ENCODE measurements around the gene TH. TPM values are rescaled to one million over a fixed set of nuclear protein-coding genes. Genes with fewer than 3 reads are reported as not detected.

TH gene
- polyA plus RNA-seq, 1 of the 3 experiments (the other 2 are of a cell fraction): not detected

GRCh38 chr11:2151500-2152257 lies 19.9 kb downstream of the TH start:
- POLR2A ChIA-PET: interaction anchor here (1.0 to 2.2 kb wide), 5 partner anchors 196 to 498 kb away, joined by 4 to 11 read pairs (median 7); no protein-coding TSS in a partner anchor
- 4% methylated on average over 15 of the region's 22 CpGs for WGBS (ENCODE audit: low lambda C conversion rate)
- Histone ChIP-seq H3K4me3 (ENCODE audit: low read depth in 2 of 2, low read length in 1 of 2) (peak overlapping the region in 1 of 2 experiments; percentile 5; a peak in 1 of 4 replicates), H3K9ac (no peak overlapping the region), H3K4me1 (ENCODE audit: control insufficient read depth in 1 of 2, insufficient read depth in 2 of 2, low read depth in 1 of 2, low read length in 1 of 2) (peaks cover 0 to 21% of the 10 kb centered on the region in 2 experiments; a peak in 1 of 4 replicates), H3K27me3 (ENCODE audit: insufficient read depth) (peaks cover 28% of the 10 kb centered on the region), H3K9me2 (no peaks in the 10 kb centered on the region), H3K79me2 (ENCODE audit: insufficient read depth) (no peaks in the 10 kb centered on the region), H3F3A (replicated peaks; ENCODE audit: insufficient read depth) (no peaks in the 10 kb centered on the region), H3K36me3 (replicated peaks in 1 of 2; ENCODE audit: control insufficient read depth in 1 of 2, insufficient read depth in 2 of 2, low read length in 1 of 2) (no peaks in the 10 kb centered on the region), H3K9me3 (no peaks in the 10 kb centered on the region), H4K20me1 (ENCODE audit: insufficient read depth) (0 out of 2 replicates have a peak, but pooled peaks cover 3% of the 10 kb centered on the region), H2AFZ (ENCODE audit: low read depth) (no peak overlapping the region), H3K27ac (ENCODE audit: low read depth in 2 of 2, low read length in 1 of 2) (peak overlapping the region in 1 of 2 experiments; percentile 4; a peak in 1 of 4 replicates), H3K4me2 (peak overlapping the region; percentile 25; the same call in 1 of the 2 replicates)
- peak; percentile 90 for DNase-seq
- CTCF ChIA-PET: interaction anchor here (0.6 to 25.3 kb wide), 98 partner anchors 8 to 578 kb away, joined by 3 to 1098 read pairs (median 6); partner anchors contain the start of genes CTSD, IGF2, INS and KRTAP5-6
- TF ChIP-seq FOXJ3 (CRISPR knock-in tag; IDR thresholded peaks at IDR 0.05): no peak
- no peak for TF ChIP-seq SIN3A (IDR thresholded peaks at IDR 0.05; ENCODE audit: borderline replicate concordance, low read depth, low read length)
- no peak for TF ChIP-seq FOSL2 (IDR thresholded peaks at IDR 0.05; ENCODE audit: borderline replicate concordance, low read depth)
- no peak for TF ChIP-seq CHD2 (IDR thresholded peaks at IDR 0.05; ENCODE audit: low read length, partially characterized antibody)
- TF ChIP-seq EP300 (IDR thresholded peaks at IDR 0.05; ENCODE audit: borderline replicate concordance in 1 of 2, low read depth in 1 of 2, low read length in 1 of 2): no peak
- peak; percentile 85 for TF ChIP-seq RAD21 (IDR thresholded peaks at IDR 0.05; ENCODE audit: low read length)
- TF ChIP-seq RCOR1 (IDR thresholded peaks at IDR 0.05; ENCODE audit: low read length): no peak
- TF ChIP-seq RFX5 (IDR thresholded peaks at IDR 0.05; ENCODE audit: low read length): no peak
- TF ChIP-seq REST (IDR thresholded peaks at IDR 0.05; ENCODE audit: low read depth, low read length): no peak
- TF ChIP-seq TAF1 (IDR thresholded peaks at IDR 0.05; ENCODE audit: borderline replicate concordance, low read depth, low read length): no peak
- no peak for TF ChIP-seq TCF12 (IDR thresholded peaks at IDR 0.05)
- peak; percentile 81 for TF ChIP-seq SMC3 (IDR thresholded peaks at IDR 0.05; ENCODE audit: low read depth, low read length)
- TF ChIP-seq MXI1 (IDR thresholded peaks at IDR 0.05; ENCODE audit: low read depth, low read length): no peak
- no peak for TF ChIP-seq NFIC (IDR thresholded peaks at IDR 0.05; ENCODE audit: borderline replicate concordance)
- TF ChIP-seq NRF1 (IDR thresholded peaks at IDR 0.05; ENCODE audit: low read depth, low read length): no peak
- TF ChIP-seq IRF3 (IDR thresholded peaks at IDR 0.05; ENCODE audit: low read depth, low read length): no peak
- no peak for TF ChIP-seq YY1 (IDR thresholded peaks at IDR 0.05; ENCODE audit: low read depth)
- TF ChIP-seq CTCF (IDR thresholded peaks at IDR 0.05): peak; percentile 70
- no peak for TF ChIP-seq RXRA (IDR thresholded peaks at IDR 0.05; ENCODE audit: borderline replicate concordance, low read depth)
